GM12874 (cell line): Measurements from ENCODE around the gene OSBPL1A.

Experiments used
- CTCF ChIP-seq: IDR thresholded peaks from 2 replicates; pipeline ENCODE4 v1.5.1; 2011; ENCODE audit warnings: low read depth, mild to moderate bottlenecking, control low read depth, low read length, moderate library complexity; ENCODE audit not compliant: insufficient read depth

OSBPL1A gene

GRCh38 chr18:24176727-24177416 lies 220.8 kb downstream of the OSBPL1A start:
- TF ChIP-seq CTCF: peak; percentile 87

GRCh38 chr18:24173997-24174396 lies 223.6 kb downstream of the OSBPL1A start:
- TF ChIP-seq CTCF: no peak

- TF ChIP-seq CTCF: no peak
Measured at GRCh38 chr18:24170360-24170759, 227.3 kb downstream of the OSBPL1A start.

GRCh38 chr18:24168496-24168895 lies 229.1 kb downstream of the OSBPL1A start:
- no peak for TF ChIP-seq CTCF

- TF ChIP-seq CTCF: no peak
Measured at GRCh38 chr18:24161304-24161703, 236.3 kb downstream of the OSBPL1A start.

- TF ChIP-seq CTCF: no peak
Measured at GRCh38 chr18:24160086-24160485, 237.5 kb downstream of the OSBPL1A start.

GRCh38 chr18:24157855-24158254 lies 239.8 kb downstream of the OSBPL1A start:
- TF ChIP-seq CTCF: no peak

- TF ChIP-seq CTCF: no peak
Measured at GRCh38 chr18:24153397-24153796, 244.2 kb downstream of the OSBPL1A start.
